ENCODE measurements around the gene FNDC3A. TPM values are rescaled to one million over a fixed set of nuclear protein-coding genes. Genes with fewer than 3 reads are reported as not detected.

FNDC3A gene
- total RNA-seq, 1 donor from 2014 or later: 84.8 TPM

Small RNA genes within 50 kb of the gene (small RNA-seq; reads per million reads assigned to genes)
- gene COX7CP1: not detected
- gene RNU6-60P: not detected
- 0.15 reads per million for gene RNY3P2

Other genes with a start within 250 kb of the FNDC3A start
- gene MLNR, start 244.4 kb downstream of the FNDC3A start, total RNA-seq: not detected